Stimulated activated CD8-positive, alpha-beta memory T cell treated with anti-CD3 and anti-CD28 coated beads, Interleukin-7, amount 100 ng/mL, for 1 hour (primary cell): Measurements from ENCODE around the gene INTS11.

Experiments used
- DNase-seq, 2 donors: peaks; one replicate each; pipeline ENCODE4 v3.0.0-alpha.2; 2020; ENCODE audit warnings: low read depth in 2 of 2

Gene INTS11

DNA sequence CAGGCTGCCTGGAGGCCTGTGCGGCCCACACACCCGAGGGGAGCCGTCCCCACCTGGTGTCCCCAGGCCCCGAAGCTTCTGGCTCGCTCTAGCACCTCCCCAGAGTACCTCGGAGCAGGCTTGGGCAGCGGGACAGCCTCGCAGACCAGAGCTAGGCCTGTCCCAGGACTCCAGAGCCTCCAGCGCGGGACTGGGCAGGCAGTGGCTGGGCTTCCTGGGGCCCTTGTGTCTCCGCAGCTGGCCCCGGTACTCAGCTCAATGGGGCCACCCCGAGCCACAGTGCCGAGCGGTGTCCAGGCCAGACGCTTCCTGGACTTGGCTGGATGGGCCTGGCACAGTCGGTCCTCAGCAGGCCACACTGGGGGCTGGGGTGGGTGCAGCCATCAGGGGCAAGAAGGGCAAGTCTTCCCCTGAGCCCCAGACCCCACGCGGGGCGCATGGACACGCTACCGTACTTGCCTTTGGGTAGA, 39.3 kb downstream of the INTS11 start:
- DNase-seq: no peak

GRCh38 chr1:1284221-1285101, 40.0 kb downstream of the INTS11 start:
- no peak for DNase-seq

GRCh38 chr1:1283821-1284220, 40.6 kb downstream of the INTS11 start:
- DNase-seq: no peak

DNA sequence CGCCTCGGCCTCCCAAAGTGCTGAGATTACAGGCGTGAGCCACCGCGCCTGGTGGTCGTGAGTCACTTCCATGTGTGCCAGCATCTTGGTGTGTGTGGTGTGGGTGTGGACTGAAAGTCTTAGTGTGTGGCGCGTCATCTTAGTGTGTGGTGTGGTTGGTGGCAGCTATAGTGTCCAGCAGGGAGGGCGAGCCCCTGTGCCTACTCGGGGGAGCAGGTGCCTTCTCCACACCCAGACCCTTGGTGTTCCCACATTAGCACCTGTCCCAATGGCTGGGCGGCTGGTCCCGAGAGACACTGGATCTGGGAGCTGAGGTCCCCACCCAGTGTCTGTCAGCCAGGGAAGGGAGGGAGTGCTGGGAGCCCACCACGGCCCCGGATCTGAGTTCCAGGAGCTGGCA, 41.5 kb downstream of the INTS11 start:
- no peak for DNase-seq

GRCh38 chr1:1281533-1282321, 42.7 kb downstream of the INTS11 start:
- no peak for DNase-seq

- DNase-seq: no peak
These were observed 43.5 kb downstream of the INTS11 start for GRCh38 chr1:1280782-1281481.

DNA sequence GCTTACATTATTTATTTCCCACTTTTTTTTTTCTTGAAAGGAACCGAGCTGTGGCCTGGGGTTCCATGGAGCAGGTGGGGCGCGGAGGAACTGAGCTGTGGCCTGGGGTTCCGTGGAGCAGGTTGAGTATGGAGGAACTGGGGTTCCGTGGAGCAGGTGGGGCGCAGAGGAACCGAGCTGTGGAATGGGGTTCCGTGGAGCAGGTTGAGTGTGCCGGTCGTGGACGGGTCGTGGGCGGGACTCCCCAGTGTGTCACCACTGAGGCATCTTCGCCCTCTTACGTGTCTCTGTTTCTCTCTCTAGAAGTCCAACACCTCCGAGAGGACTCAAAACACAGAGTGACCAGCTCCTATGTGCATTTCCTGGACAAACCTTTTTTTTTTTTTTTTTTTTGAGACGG, 45.4 kb downstream of the INTS11 start:
- DNase-seq: no peak

- DNase-seq: no peak
These were observed 45.8 kb downstream of the INTS11 start for GRCh38 chr1:1278620-1279019.

GRCh38 chr1:1275836-1276235, 48.6 kb downstream of the INTS11 start:
- DNase-seq: no peak

DNA sequence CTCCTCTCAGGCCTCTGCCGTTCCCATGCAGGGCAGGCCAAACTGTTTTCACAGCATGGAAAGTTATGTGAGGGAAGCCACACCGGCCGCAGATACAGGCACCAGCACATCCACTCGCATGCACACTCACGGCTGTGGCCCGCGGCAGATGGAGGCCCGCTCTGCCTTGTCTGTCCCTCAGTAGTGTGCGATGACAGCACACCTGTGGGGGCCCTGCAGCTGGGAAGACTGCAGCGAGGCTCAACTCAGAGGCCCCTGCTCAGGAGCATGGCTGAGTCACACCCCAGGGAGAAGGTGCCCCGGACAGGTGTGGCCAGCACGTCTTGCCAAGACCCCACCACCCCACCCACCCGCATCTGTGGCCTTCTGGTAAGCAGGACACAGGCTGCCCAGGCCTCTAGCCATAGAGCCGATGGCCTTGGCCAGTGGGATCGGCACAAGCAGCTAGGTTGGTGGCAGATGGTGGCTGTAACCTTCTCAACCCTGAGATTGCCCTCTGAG, 49.5 kb downstream of the INTS11 start:
- no peak for DNase-seq

DNA sequence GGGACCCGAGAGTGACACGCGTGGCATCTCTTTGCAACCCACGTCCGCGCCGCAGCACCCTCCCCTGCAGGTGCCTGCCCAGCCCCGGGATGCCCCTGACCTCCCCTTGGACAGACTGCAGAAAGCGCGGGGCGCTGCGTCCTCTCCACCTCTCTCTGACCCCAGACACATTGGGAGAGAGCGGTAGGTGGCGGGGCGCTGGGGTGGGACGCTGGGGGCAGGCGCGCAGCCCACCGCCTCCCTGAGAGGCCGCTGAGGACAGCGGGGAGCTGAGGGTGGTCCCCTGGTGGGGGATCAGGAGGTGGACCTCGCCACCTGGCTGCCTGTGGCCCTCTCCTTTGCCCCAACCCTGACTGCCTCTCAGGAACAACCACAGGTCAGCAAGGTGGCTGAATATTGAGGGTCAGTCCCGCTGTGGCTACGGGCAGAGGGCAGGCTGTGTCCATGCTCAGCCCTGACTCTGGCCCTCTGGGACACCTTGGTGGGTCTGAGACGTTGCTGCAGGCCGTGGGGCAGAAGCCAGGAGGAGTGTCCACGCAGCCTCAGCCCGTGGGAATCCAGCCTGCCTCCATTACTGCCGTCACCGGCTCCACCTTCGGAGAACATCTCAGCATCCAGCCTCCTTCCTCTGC, 50.0 kb downstream of the INTS11 start:
- DNase-seq: no peak

DNA sequence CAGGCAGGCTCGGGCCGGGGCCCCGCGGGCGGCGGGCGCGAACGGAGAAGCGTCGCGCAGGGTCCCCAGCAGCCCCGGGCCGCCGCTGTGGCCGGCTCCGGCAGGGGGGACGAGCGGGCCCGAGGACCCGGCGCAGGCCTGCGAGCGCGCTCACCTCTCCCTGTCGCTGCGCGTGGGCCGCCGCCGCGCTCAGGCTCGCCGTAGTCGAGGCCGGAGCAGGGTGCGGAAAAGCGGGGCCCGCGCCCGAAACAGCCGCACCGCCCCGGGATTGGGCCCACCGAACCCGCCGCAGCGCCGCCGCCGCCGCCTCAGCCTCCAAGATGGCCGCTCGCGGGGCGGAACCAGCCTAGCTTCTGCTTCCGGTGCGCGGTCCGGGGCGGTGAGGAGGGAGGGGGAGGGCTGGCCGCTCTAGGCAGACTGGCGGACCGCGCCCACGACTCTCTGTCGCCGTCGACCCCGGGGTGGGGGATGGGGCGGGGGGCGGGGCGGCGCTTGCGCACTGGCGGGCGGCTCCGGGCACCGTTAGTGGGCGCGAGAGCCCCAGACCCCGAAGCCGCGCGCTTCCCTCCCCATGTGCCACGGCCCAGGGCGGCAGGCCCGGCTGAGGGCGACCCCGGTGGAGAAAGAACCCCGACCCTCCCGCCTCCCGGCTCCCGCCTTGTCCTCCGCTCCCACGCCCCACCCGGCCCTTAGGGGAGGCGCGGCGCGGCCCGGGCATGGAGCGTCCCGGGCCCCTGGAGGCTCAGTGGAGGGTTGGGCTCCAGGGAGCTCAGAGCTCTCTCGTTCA, 50.8 kb downstream of the INTS11 start, which contains the start of gene UBE2J2:
TSS of gene UBE2J2 (minus strand) at position 343 of the 787 bp plus-strand sequence. CDS start 5,862 bp downstream, outside the sequence.
- peak; percentile 84 to 87 for DNase-seq

DNA sequence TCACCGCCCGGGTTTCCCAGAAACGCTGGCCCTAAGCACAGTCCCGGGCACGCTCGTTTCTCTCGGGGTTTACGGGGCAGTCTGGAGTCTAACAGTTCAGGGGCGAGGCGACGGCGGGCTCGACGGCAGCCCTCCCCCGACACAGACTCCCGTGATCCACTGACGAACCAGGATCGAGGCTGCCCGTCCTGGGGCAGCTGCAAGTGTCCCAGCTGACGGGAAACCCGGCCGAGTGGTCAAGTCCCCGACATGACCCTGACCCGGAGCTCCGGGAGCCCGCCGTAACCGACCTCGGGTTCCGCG, 51.3 kb downstream of the INTS11 start:
- DNase-seq: no peak

DNA sequence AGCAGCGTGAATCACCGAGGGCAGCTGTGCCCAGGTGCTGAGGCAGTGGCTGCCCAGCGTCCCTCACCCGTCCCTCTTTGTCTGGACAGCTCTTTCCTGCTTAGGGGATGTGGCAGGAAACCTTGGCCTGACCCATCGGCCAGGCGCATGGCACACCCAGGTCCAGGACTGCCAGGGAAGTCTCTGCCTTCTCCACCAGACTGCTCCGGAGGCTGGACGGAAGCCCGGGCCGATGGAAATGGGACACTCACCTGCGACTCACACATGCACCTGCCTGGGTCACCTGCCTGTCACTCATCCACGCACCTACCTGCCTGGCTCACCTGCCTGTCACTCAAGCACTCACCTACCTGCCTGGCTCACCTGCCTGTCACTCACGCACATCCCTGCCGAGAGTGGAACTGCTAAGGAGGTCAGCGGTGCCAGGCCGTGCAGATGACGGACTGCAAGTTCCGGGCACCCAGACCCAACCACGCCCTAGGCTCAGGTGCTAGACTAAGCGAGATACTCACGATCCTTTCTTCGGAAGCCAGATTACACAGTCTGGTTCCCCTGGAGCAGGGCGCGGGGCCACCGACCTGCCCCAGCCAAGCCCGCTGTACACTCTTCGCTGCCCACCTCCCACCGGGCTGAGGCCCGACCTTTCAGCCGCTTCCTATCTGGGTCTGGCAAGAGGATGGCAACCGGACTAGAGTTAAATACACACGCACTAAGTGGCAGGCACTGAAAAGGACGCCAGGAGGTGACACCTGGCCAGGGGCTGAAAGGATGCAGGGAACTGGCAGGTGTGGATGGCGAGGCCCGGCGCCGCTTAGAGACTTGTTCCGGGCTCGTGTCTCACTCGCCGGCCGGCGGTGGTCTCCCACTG, 51.9 kb downstream of the INTS11 start:
- DNase-seq: no peak

DNA sequence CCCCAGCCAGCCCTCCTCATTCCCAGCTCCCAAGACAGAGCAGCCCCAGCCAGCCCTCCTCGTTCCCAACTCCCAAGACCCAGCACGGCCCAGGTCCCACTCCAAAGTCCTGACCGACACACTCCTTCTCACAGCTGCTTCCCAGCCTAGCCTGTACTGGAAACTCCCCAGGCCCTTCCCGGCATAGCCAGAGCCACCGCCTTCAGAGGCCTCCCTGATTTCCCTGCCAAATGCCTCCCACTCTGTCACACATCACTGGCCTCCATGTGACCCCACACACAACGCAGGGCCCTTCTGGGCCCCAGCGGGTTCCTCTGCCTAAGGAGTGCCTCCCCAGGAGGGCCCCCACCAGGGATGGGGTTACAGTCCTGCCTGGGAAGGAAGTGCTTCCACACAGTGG, 53.6 kb downstream of the INTS11 start:
- no peak for DNase-seq

DNA sequence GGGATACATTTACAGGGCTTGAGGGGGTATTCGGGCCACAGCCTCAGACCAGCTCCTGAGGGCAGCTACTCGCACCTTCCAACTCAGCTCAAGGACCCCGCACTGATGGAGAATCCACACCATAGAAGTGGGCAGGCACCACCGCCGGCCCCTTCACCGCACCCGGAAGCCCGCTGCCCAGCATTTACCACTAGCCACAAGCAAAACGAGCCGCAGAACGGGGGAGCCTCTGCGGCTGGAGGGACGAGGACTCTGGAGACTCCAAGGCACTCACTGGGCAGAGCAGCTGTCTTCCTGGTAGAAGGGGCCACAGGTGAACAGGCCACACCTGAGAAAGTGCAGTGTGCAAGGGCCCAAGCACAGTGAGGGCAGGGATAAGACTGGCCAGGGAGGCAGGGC, 56.2 kb downstream of the INTS11 start:
- DNase-seq: no peak

- DNase-seq: no peak
These were observed 56.8 kb downstream of the INTS11 start for GRCh38 chr1:1267488-1268283.

DNA sequence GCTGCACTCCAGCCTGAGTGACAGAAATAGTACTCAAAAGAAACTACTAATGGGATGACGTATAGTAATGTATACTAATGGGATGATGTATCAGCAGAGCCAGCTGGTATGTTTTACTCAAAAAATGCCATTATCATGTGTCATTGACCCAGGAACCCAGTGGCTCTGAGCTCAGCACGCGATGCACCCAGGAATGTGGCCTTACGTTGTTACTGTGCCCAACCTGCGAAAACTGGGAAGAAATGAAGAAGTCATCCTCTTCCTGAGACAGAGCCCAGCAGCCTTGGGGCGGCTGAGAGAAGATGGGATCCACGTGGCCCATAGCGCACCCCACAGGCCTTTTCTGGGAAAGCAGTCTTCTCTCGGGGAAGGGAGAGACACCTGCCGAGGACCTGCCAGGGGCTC, 59.6 kb downstream of the INTS11 start:
- no peak for DNase-seq

DNA sequence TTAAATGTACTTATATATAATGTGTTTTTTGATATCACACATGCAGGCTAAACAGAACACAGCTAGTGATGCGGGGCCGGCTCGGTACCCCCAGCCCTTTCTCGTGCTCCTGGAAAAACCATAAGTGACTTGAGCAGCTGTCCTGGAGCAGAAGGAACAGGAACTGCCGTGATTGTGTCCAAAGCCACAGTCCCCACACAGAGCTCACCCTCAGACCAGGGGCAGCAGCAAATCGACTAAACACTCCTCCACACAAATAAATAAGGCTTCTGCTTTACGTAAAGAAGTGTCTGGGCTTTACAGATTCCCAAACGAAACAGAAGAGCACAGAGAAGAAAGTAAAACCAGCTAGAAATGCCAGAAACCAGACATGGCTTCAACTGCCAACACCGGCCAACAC, 60.4 kb downstream of the INTS11 start:
- no peak for DNase-seq
